ENCODE data around the gene TOMM6.
"Not testable (repeated sequence)": the region's sequence is repeated elsewhere in the genome, so short reads cannot be mapped to it uniquely, and the experiment has no call there.

The TOMM6 gene

GRCh38 chr6:41785689-41786450 is 1.6 kb upstream of the TOMM6 start:
- DNase-seq = no peak

GRCh38 chr6:41786451-41787218 is 859 bp upstream of the TOMM6 start:
- DNase-seq = peak; percentile 26

- no peak for DNase-seq
Measured at GRCh38 chr6:41789390-41789724, 1.9 kb downstream of the TOMM6 start.

- DNase-seq = no peak
Measured at GRCh38 chr6:41790045-41790444, 2.6 kb downstream of the TOMM6 start.

GRCh38 chr6:41791305-41791704 is 3.8 kb downstream of the TOMM6 start:
- DNase-seq = no peak

GRCh38 chr6:41791984-41792383 is 4.5 kb downstream of the TOMM6 start:
- no peak for DNase-seq

GRCh38 chr6:41796474-41796873 is 9.0 kb downstream of the TOMM6 start:
- no peak for DNase-seq

GRCh38 chr6:41798901-41799558 is 11.5 kb downstream of the TOMM6 start:
- DNase-seq = no peak

- no peak for DNase-seq
Measured at GRCh38 chr6:41799559-41799911, 12.0 kb downstream of the TOMM6 start.

GRCh38 chr6:41801380-41801779 is 13.9 kb downstream of the TOMM6 start:
- DNase-seq = no peak

- no peak for DNase-seq
Measured at GRCh38 chr6:41805830-41806774, 18.6 kb downstream of the TOMM6 start.

- no peak for DNase-seq
Measured at GRCh38 chr6:41811095-41811494, 23.6 kb downstream of the TOMM6 start.

GRCh38 chr6:41811946-41812345 is 24.5 kb downstream of the TOMM6 start:
- not testable (repeated sequence) for DNase-seq

- DNase-seq = no peak
Measured at GRCh38 chr6:41813469-41813868, 26.0 kb downstream of the TOMM6 start.

GRCh38 chr6:41813956-41814355 is 26.5 kb downstream of the TOMM6 start:
- no peak for DNase-seq

GRCh38 chr6:41814629-41815028 is 27.1 kb downstream of the TOMM6 start:
- peak; percentile 18 for DNase-seq

GRCh38 chr6:41815587-41815986 is 28.1 kb downstream of the TOMM6 start:
- no peak for DNase-seq

- no peak for DNase-seq
Measured at GRCh38 chr6:41818271-41819054, 31.0 kb downstream of the TOMM6 start.

- DNase-seq = no peak
Measured at GRCh38 chr6:41821266-41821665, 33.8 kb downstream of the TOMM6 start.

GRCh38 chr6:41822021-41822420 is 34.5 kb downstream of the TOMM6 start:
- DNase-seq = no peak

GRCh38 chr6:41823178-41823577 is 35.7 kb downstream of the TOMM6 start:
- DNase-seq = no peak

Measured in NCI-H1694 (cell line).